ENCODE measurements around the gene TARBP1. TPM values are rescaled to one million over a fixed set of nuclear protein-coding genes. Genes with fewer than 3 reads are reported as not detected.

TARBP1 gene
- total and polyA plus RNA-seq, 12 donors = 4.6 to 49.9 (median 9.0) TPM

GRCh38 chr1:234412830-234413229, 66.1 kb downstream of the TARBP1 start:
- peaks cover 0 to 91% (median 10%) of the 10 kb centered on the region in 9 donors for H3K36me3 ChIP-seq
- no peak overlapping the region for H3K4me3 ChIP-seq
- no peak for ATAC-seq
- H3K9me3 ChIP-seq = no peaks in the 10 kb centered on the region
- no peaks in the 10 kb centered on the region for H3K27me3 ChIP-seq
- WGBS, 2 donors = 90 to 93% methylated on average over 11 of the region's 11 CpGs
- no peak overlapping the region for H3K27ac ChIP-seq
- TF ChIP-seq CTCF (IDR thresholded peaks at IDR 0.05) = no peak
- DNase-seq = no peak
- H3K4me1 ChIP-seq = no peaks in the 10 kb centered on the region
- intact Hi-C loops (cut with DNase I) = no loop called here

GRCh38 chr1:234409328-234409727, 69.7 kb downstream of the TARBP1 start:
- no peak for ATAC-seq
- intact Hi-C loops (cut with DNase I) = no loop called here
- peaks cover 0 to 72% (median 4%) of the 10 kb centered on the region in 9 donors for H3K36me3 ChIP-seq
- peaks cover 0 to 9% (median 0%) of the 10 kb centered on the region in 9 donors for H3K4me1 ChIP-seq
- H3K9me3 ChIP-seq = no peaks in the 10 kb centered on the region
- no peaks in the 10 kb centered on the region for H3K27me3 ChIP-seq
- no peak overlapping the region for H3K4me3 ChIP-seq
- H3K27ac ChIP-seq = no peak overlapping the region
- 85 to 86% methylated on average over 5 of the region's 5 CpGs for WGBS, 2 donors
- TF ChIP-seq CTCF (IDR thresholded peaks at IDR 0.05) = peak in 1 of 9 donors; percentile 8
- DNase-seq = no peak

GRCh38 chr1:234408757-234409156, 70.2 kb downstream of the TARBP1 start:
- H3K4me1 ChIP-seq = peaks cover 0 to 9% (median 0%) of the 10 kb centered on the region in 9 donors
- H3K4me3 ChIP-seq = no peak overlapping the region
- no peak for TF ChIP-seq CTCF (IDR thresholded peaks at IDR 0.05)
- peaks cover 0 to 70% (median 4%) of the 10 kb centered on the region in 9 donors for H3K36me3 ChIP-seq
- no peaks in the 10 kb centered on the region for H3K9me3 ChIP-seq
- intact Hi-C loops (cut with DNase I) = no loop called here
- DNase-seq = no peak
- 93 to 94% methylated on average over 9 of the region's 9 CpGs for WGBS, 2 donors
- H3K27ac ChIP-seq = no peak overlapping the region
- no peak for ATAC-seq
- no peaks in the 10 kb centered on the region for H3K27me3 ChIP-seq

GRCh38 chr1:234406871-234407270, 72.1 kb downstream of the TARBP1 start:
- Histone ChIP-seq H3K9me3 (no peaks in the 10 kb centered on the region), H3K27ac (no peak overlapping the region), H3K4me3 (no peak overlapping the region), H3K36me3 (peaks cover 0 to 51% (median 4%) of the 10 kb centered on the region in 9 donors), H3K4me1 (peaks cover 0 to 9% (median 0%) of the 10 kb centered on the region in 9 donors), H3K27me3 (no peaks in the 10 kb centered on the region)
- no peak for ATAC-seq
- intact Hi-C loops (cut with DNase I) = no loop called here
- 62 to 63% methylated on average over 4 of the region's 4 CpGs for WGBS, 2 donors
- no peak for TF ChIP-seq CTCF (IDR thresholded peaks at IDR 0.05)
- no peak for DNase-seq

Data from heart right ventricle (tissue), 16 donors.